GM23338 (cell line): ENCODE results near the gene UBE3A. TPM values are rescaled to one million over a fixed set of nuclear protein-coding genes. Genes with fewer than 3 reads are reported as not detected.
A peak's percentile ranks its signal among the peaks of the same experiment; 100 is the strongest.

Experiments
- ATAC-seq: fragments of 200-7000 bp; cut with Tn5 transposase; 3 replicates; pipeline ENCODE4 v1.9.1; 2020
- DNase-seq: peaks from one replicate; pipeline ENCODE4 v3.0.0-alpha.2; 2015; ENCODE audit warnings: low spot score
- H2AFZ ChIP-seq: fragments of 200-600 bp; sonication (generic); 2 replicates; pipeline ENCODE4 v1.8.0; 2016; ENCODE audit warnings: antibody characterized with exemption, mild to moderate bottlenecking, moderate library complexity
- H3F3A ChIP-seq: fragments of 200-600 bp; sonication (generic); replicated peaks from 2 replicates; pipeline ENCODE4 v1.8.0; 2017; ENCODE audit warnings: antibody characterized with exemption, mixed run types, low read depth
- H3K27ac ChIP-seq: fragments of 200-600 bp; sonication (generic); 2 replicates; pipeline ENCODE4 v1.6.1; 2016; ENCODE audit warnings: low read depth
- H3K27me3 ChIP-seq: fragments of 200-600 bp; sonication (generic); 2 replicates; pipeline ENCODE4 v1.8.0; 2016; ENCODE audit warnings: mild to moderate bottlenecking, mixed run types, moderate library complexity; ENCODE audit not compliant: insufficient read depth
- H3K36me3 ChIP-seq: fragments of 200-600 bp; sonication (generic); 2 replicates; pipeline ENCODE4 v1.8.0; 2016; ENCODE audit warnings: mild to moderate bottlenecking; ENCODE audit not compliant: insufficient read depth
- H3K4me1 ChIP-seq: fragments of 200-600 bp; sonication (generic); 2 replicates; pipeline ENCODE4 v1.8.0; 2016; ENCODE audit warnings: mild to moderate bottlenecking, moderate library complexity; ENCODE audit not compliant: insufficient read depth
- H3K4me2 ChIP-seq: fragments of 200-600 bp; sonication (generic); 2 replicates; pipeline ENCODE4 v1.7.1; 2017; ENCODE audit warnings: mixed run types
- H3K4me3 ChIP-seq: fragments of 200-600 bp; sonication (generic); 2 replicates; pipeline ENCODE4 v1.6.1; 2016; ENCODE audit warnings: mixed run types
- H3K79me2 ChIP-seq: fragments of 200-600 bp; sonication (generic); replicated peaks from 2 replicates; pipeline ENCODE4 v1.8.0; 2017; ENCODE audit warnings: mild to moderate bottlenecking; ENCODE audit not compliant: insufficient read depth
- H3K9me2 ChIP-seq: fragments of 200-600 bp; sonication (generic); 2 replicates; pipeline ENCODE4 v1.8.0; 2017; ENCODE audit not compliant: insufficient read depth
- H4K20me1 ChIP-seq: fragments of 200-600 bp; sonication (generic); replicated peaks from 2 replicates; pipeline ENCODE4 v1.8.0; 2017; ENCODE audit warnings: mild to moderate bottlenecking; ENCODE audit not compliant: insufficient read depth
- H3K27ac Mint-ChIP-seq: 2 replicates; pipeline ENCODE4 v1.8.0; 2020; ENCODE audit warnings: inconsistent platforms, mild to moderate bottlenecking, moderate library complexity, mixed read lengths
- H3K27me3 Mint-ChIP-seq: 3 replicates; pipeline ENCODE4 v1.8.0; 2022; ENCODE audit warnings: low read depth, mild to moderate bottlenecking, moderate library complexity, mixed read lengths, inconsistent platforms; ENCODE audit not compliant: insufficient read depth, poor library complexity
- H3K36me3 Mint-ChIP-seq: 3 replicates; pipeline ENCODE4 v1.8.0; 2021; ENCODE audit warnings: low read depth, mild to moderate bottlenecking, inconsistent platforms, moderate library complexity, mixed read lengths
- H3K4me1 Mint-ChIP-seq: 3 replicates; pipeline ENCODE4 v1.8.0; 2020; ENCODE audit warnings: mild to moderate bottlenecking, inconsistent platforms, mixed read lengths
- H3K4me3 Mint-ChIP-seq: 3 replicates; pipeline ENCODE4 v1.8.0; 2021; ENCODE audit warnings: moderate library complexity, mild to moderate bottlenecking, inconsistent platforms, mixed read lengths
- H3K9me3 Mint-ChIP-seq: 3 replicates; pipeline ENCODE4 v1.8.0; 2020; ENCODE audit warnings: moderate library complexity, mild to moderate bottlenecking, inconsistent platforms, mixed read lengths
- CREB1 ChIP-seq: fragments of 250-450 bp; sonication (Bioruptor Pico); IDR thresholded peaks from 2 replicates; pipeline ENCODE4 v1.5.0; 2020; ENCODE audit warnings: low read depth, mild to moderate bottlenecking, moderate library complexity
- ETS1 ChIP-seq: IDR thresholded peaks from 2 replicates; pipeline ENCODE4 v1.6.1; 2016; ENCODE audit warnings: antibody characterized with exemption
- EZH2 ChIP-seq: fragments of 200-600 bp; sonication (generic); IDR thresholded peaks from one replicate; pipeline ENCODE4 v1.8.0; 2017; ENCODE audit warnings: antibody characterized with exemption, mild to moderate bottlenecking, low read depth; ENCODE audit not compliant: unreplicated experiment
- EZH2phosphoT487 ChIP-seq: fragments of 200-600 bp; sonication (generic); IDR thresholded peaks from one replicate; pipeline ENCODE4 v1.8.1; 2018; ENCODE audit warnings: antibody characterized with exemption; ENCODE audit not compliant: unreplicated experiment
- JUNB ChIP-seq: IDR thresholded peaks from one replicate; pipeline ENCODE4 v1.6.1; 2016; ENCODE audit warnings: antibody characterized with exemption; ENCODE audit not compliant: unreplicated experiment
- POLR2AphosphoS5 ChIP-seq: IDR thresholded peaks from 2 replicates; pipeline ENCODE4 v1.6.1; 2016; ENCODE audit warnings: antibody characterized with exemption, low read depth
- REST ChIP-seq: IDR thresholded peaks from one replicate; pipeline ENCODE4 v1.6.1; 2018; ENCODE audit warnings: antibody characterized with exemption; ENCODE audit not compliant: unreplicated experiment
- STAT1 ChIP-seq: IDR thresholded peaks from one replicate; pipeline ENCODE4 v1.6.1; 2016; ENCODE audit warnings: antibody characterized with exemption; ENCODE audit not compliant: unreplicated experiment
- ZNF114 ChIP-seq: fragments of 250-450 bp; sonication (Bioruptor Pico); IDR thresholded peaks from 2 replicates; pipeline ENCODE4 v1.5.0; 2020; ENCODE audit warnings: mild to moderate bottlenecking, moderate library complexity
- ZNF331 ChIP-seq: fragments of 250-450 bp; sonication (Bioruptor Pico); IDR thresholded peaks from 2 replicates; pipeline ENCODE4 v1.5.0; 2020; ENCODE audit warnings: low read depth, mild to moderate bottlenecking, moderate library complexity
- polyA plus RNA-seq: library from polyadenylated mRNA; unstranded; fragments of >200 nt; fragmentation: Nextera tagmentation; extraction: Ambion mirVana; gene quantifications from 2 replicates; pipeline ENCODE4 v1.2.1, GENCODE V29; 2016
- total RNA-seq: library from RNA; depleted of rRNA; stranded (reverse); fragments of >200 nt; shearing (Covaris generic); gene quantifications from 2 replicates; pipeline ENCODE4 v1.2.3, GENCODE V29; 2014
- TF ChIP-seq, protein P1 (sequence below), 2 experiments: fragments of 200-600 bp in 1 of 2; sonication (generic) in 1 of 2; conservative IDR thresholded peaks; 2 replicates each; pipeline versions ENCODE4 v1.5.1 to v1.6.1; 2016 to 2017; ENCODE audit warnings: antibody characterized with exemption in 2 of 2, low read depth in 2 of 2, mild to moderate bottlenecking in 2 of 2, moderate library complexity in 1 of 2

UBE3A gene
- total and polyA plus RNA-seq, 2 experiments from 2014 or later, result 96.1 to 150 TPM

- H3K4me2 ChIP-seq, result no peak overlapping the region
- H3K36me3 ChIP-seq, result no peaks in the 10 kb centered on the region
- H3F3A ChIP-seq, result no peaks in the 10 kb centered on the region
- no peaks in the 10 kb centered on the region; the same call in 2 of the 3 replicates for H3K36me3 Mint-ChIP-seq
- H3K4me1 Mint-ChIP-seq, result peaks cover 50% of the 10 kb centered on the region
- H3K4me3 ChIP-seq, result no peak overlapping the region
- no peaks in the 10 kb centered on the region for H3K9me2 ChIP-seq
- H3K4me3 Mint-ChIP-seq, result no peak overlapping the region
- ATAC-seq (no peak), DNase-seq (no peak)
- no peak overlapping the region for H2AFZ ChIP-seq
- peaks cover 60% of the 10 kb centered on the region for H4K20me1 ChIP-seq
- peaks cover 24% of the 10 kb centered on the region for H3K4me1 ChIP-seq
- peaks cover 3% of the 10 kb centered on the region for H3K27me3 Mint-ChIP-seq
- peaks cover 100% of the 10 kb centered on the region for H3K79me2 ChIP-seq
- no peaks in the 10 kb centered on the region for H3K9me3 Mint-ChIP-seq
- no peak for TF ChIP-seq EZH2phosphoT487
- TF ChIP-seq CREB1 (CRISPR knock-in tag), result no peak
- TF ChIP-seq ZNF331 (CRISPR knock-in tag), result no peak
- no peak for TF ChIP-seq STAT1
- TF ChIP-seq POLR2AphosphoS5, result no peak
- TF ChIP-seq REST, result no peak
- TF ChIP-seq JUNB, result no peak
- TF ChIP-seq ETS1, result no peak
- no peak for TF ChIP-seq ZNF114
- H3K27me3 ChIP-seq, result no peaks in the 10 kb centered on the region
- H3K27ac Mint-ChIP-seq, result no peak overlapping the region
- H3K27ac ChIP-seq, result no peak overlapping the region
Measured at GRCh38 chr15:25415707-25416106, 23.1 kb downstream of the UBE3A start.

DNA sequence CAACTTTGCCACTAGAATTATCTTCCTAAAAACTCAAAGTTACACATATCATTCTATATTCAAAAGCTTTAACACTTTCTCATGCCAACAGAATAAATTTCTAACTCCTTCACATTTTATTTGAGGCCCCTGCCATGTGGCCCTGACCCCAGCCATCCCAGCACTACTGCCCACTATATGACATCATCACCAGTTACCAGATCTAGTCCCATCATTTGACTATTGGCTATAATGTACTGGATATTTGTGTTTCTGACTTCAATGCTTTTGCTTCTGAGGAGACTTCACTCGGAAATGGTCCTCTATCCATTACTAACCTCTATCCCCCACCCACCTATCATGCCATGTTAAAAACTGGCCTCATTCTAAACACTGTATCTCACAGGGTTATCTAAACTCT, 23.6 kb downstream of the UBE3A start:
- no peak overlapping the region for H3K4me2 ChIP-seq
- no peaks in the 10 kb centered on the region; the same call in 2 of the 3 replicates for H3K36me3 Mint-ChIP-seq
- peak overlapping the region; percentile 10 for H3K27ac Mint-ChIP-seq
- H3F3A ChIP-seq, result no peaks in the 10 kb centered on the region
- no peaks in the 10 kb centered on the region for H3K36me3 ChIP-seq
- H3K4me3 Mint-ChIP-seq, result no peak overlapping the region
- peaks cover 100% of the 10 kb centered on the region for H3K79me2 ChIP-seq
- peaks cover 24% of the 10 kb centered on the region for H3K4me1 ChIP-seq
- H3K4me1 Mint-ChIP-seq, result peaks cover 49% of the 10 kb centered on the region
- no peaks in the 10 kb centered on the region for H3K9me2 ChIP-seq
- peaks cover 3% of the 10 kb centered on the region for H3K27me3 Mint-ChIP-seq
- TF ChIP-seq CREB1 (CRISPR knock-in tag) (no peak), ETS1 (no peak), EZH2 (no peak)
- TF ChIP-seq, protein P1, sequence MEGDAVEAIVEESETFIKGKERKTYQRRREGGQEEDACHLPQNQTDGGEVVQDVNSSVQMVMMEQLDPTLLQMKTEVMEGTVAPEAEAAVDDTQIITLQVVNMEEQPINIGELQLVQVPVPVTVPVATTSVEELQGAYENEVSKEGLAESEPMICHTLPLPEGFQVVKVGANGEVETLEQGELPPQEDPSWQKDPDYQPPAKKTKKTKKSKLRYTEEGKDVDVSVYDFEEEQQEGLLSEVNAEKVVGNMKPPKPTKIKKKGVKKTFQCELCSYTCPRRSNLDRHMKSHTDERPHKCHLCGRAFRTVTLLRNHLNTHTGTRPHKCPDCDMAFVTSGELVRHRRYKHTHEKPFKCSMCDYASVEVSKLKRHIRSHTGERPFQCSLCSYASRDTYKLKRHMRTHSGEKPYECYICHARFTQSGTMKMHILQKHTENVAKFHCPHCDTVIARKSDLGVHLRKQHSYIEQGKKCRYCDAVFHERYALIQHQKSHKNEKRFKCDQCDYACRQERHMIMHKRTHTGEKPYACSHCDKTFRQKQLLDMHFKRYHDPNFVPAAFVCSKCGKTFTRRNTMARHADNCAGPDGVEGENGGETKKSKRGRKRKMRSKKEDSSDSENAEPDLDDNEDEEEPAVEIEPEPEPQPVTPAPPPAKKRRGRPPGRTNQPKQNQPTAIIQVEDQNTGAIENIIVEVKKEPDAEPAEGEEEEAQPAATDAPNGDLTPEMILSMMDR (conservative IDR thresholded peaks at IDR 0.05; ENCODE audit: low read depth in 2 of 2), result no peak
- H3K4me3 ChIP-seq, result no peak overlapping the region
- H4K20me1 ChIP-seq, result peaks cover 63% of the 10 kb centered on the region
- ATAC-seq (no peak), DNase-seq (no peak)
- H3K9me3 Mint-ChIP-seq, result no peaks in the 10 kb centered on the region
- H3K27ac ChIP-seq, result no peak overlapping the region
- no peaks in the 10 kb centered on the region for H3K27me3 ChIP-seq
- no peak overlapping the region for H2AFZ ChIP-seq
